Frontal cortex (tissue), 4 donors: ENCODE results near the gene OR5B17. TPM values are rescaled to one million over a fixed set of nuclear protein-coding genes. Genes with fewer than 3 reads are reported as not detected.
"Not testable (repeated sequence)": the region's sequence is repeated elsewhere in the genome, so short reads cannot be mapped to it uniquely, and the experiment has no call there.

Source experiments
- DNase-seq, 2 donors: peaks; one replicate each; pipeline ENCODE4 v3.0.0; 2012; ENCODE audit warnings: low spot score in 2 of 2
- FAIRE-seq: peaks from 2 replicates; lab custom pipeline; 2012; peaks lifted over from hg19 to GRCh38; lab: Jason Lieb, UNC
- total RNA-seq: library from RNA; depleted of rRNA; stranded (reverse); fragments of >200 nt; gene quantifications from one replicate; pipeline ENCODE4 v1.2.3, GENCODE V29; 2014
- donor health status: control.
- donor health status: control.
- donor health status: control.

Gene OR5B17
- total RNA-seq: not detected

- no peak for FAIRE-seq
- no peak for DNase-seq
These were observed at the start of gene OR5B17 for GRCh38 chr11:58358969-58359368. TSS of gene OR5B17 (minus strand) at chr11:58359069. CDS start at chr11:58359069, 0 bp downstream.

GRCh38 chr11:58406774-58407173 lies 47.9 kb upstream of the OR5B17 start, which contains the start of gene OR5B3:
TSS of gene OR5B3 (minus strand) at chr11:58406874. CDS start at chr11:58403409, 3,465 bp downstream.
- no peak for FAIRE-seq
- no peak for DNase-seq

GRCh38 chr11:58399622-58400021 lies 40.8 kb upstream of the OR5B17 start:
- not testable (repeated sequence) for FAIRE-seq

GRCh38 chr11:58395581-58395980 lies 36.7 kb upstream of the OR5B17 start:
- no peak for FAIRE-seq

More at GRCh38 chr11:58399622-58400021, 40.8 kb upstream of the OR5B17 start:
- DNase-seq: not testable (repeated sequence)

GRCh38 chr11:58394195-58394594 lies 35.3 kb upstream of the OR5B17 start:
- FAIRE-seq (no peak), DNase-seq (no peak)

More at GRCh38 chr11:58395581-58395980, 36.7 kb upstream of the OR5B17 start:
- DNase-seq: no peak

- no peak for DNase-seq
- FAIRE-seq: no peak
These were observed 33.9 kb upstream of the OR5B17 start for GRCh38 chr11:58392746-58393145.

- FAIRE-seq: no peak
- DNase-seq: no peak
These were observed 33.0 kb upstream of the OR5B17 start for GRCh38 chr11:58391879-58392278.

- FAIRE-seq (no peak), DNase-seq (no peak)
These were observed 31.7 kb upstream of the OR5B17 start for GRCh38 chr11:58390551-58391063.

- DNase-seq (no peak), FAIRE-seq (no peak)
These were observed 4.1 kb downstream of the OR5B17 start for GRCh38 chr11:58354727-58355126.

- DNase-seq (no peak), FAIRE-seq (no peak)
These were observed 13.7 kb downstream of the OR5B17 start for GRCh38 chr11:58345204-58345603.

- no peak for FAIRE-seq
- no peak for DNase-seq
These were observed 24.2 kb downstream of the OR5B17 start for GRCh38 chr11:58334708-58335107.

GRCh38 chr11:58330861-58331260 lies 28.0 kb downstream of the OR5B17 start:
- FAIRE-seq (no peak), DNase-seq (no peak)

- no peak for FAIRE-seq
These were observed 40.3 kb downstream of the OR5B17 start for GRCh38 chr11:58318532-58318931.

GRCh38 chr11:58316142-58316541 lies 42.7 kb downstream of the OR5B17 start:
- no peak for FAIRE-seq
- DNase-seq: no peak

More at GRCh38 chr11:58318532-58318931, 40.3 kb downstream of the OR5B17 start:
- DNase-seq: no peak

Other genes starting within 250 kb of the OR5B17 start
- gene OR9I1, start 233.5 kb downstream of the OR5B17 start, total RNA-seq: not detected
- gene OR9Q2, start 170.0 kb downstream of the OR5B17 start, total RNA-seq: under 0.01 TPM
- not detected for gene OR1S2, start 154.9 kb downstream of the OR5B17 start, total RNA-seq
- gene OR1S1, start 146.3 kb downstream of the OR5B17 start, total RNA-seq: not detected
- not detected for gene OR10Q1, start 130.2 kb downstream of the OR5B17 start, total RNA-seq
- not detected for gene OR10W1, start 90.8 kb downstream of the OR5B17 start, total RNA-seq
- gene OR5B3, start 47.8 kb upstream of the OR5B17 start, total RNA-seq: not detected
- not detected for gene OR5B2, start 69.1 kb upstream of the OR5B17 start, total RNA-seq
- gene OR5B12, start 83.2 kb upstream of the OR5B17 start, total RNA-seq: not detected
- not detected for gene OR5B21, start 149.0 kb upstream of the OR5B17 start, total RNA-seq
- gene LPXN, start 216.8 kb upstream of the OR5B17 start, total RNA-seq: 2.4 TPM
- 47.3 TPM for gene ZFP91, start 220.0 kb upstream of the OR5B17 start, total RNA-seq